ENCODE measurements around the gene LFNG. TPM values are rescaled to one million over a fixed set of nuclear protein-coding genes. Genes with fewer than 3 reads are reported as not detected.

The LFNG gene
- total RNA-seq, 1 donor, result 21.0 TPM

- H3K4me1 ChIP-seq (ENCODE audit: insufficient read depth, low read length), result peaks cover 60% of the 10 kb centered on the region
- peak overlapping the region; percentile 62 for H3K4me3 ChIP-seq (ENCODE audit: insufficient read depth, low read length)
- no peaks in the 10 kb centered on the region for H3K36me3 ChIP-seq (ENCODE audit: insufficient read depth, low read length)
- no peak overlapping the region for H3K27ac ChIP-seq (ENCODE audit: low read depth, low read length)
- no peaks in the 10 kb centered on the region for H3K27me3 ChIP-seq (ENCODE audit: insufficient read depth, low read length)
- H3K79me2 ChIP-seq (ENCODE audit: insufficient read depth, low read length), result peaks cover 32% of the 10 kb centered on the region
- H3K9me3 ChIP-seq (ENCODE audit: low read depth, low read length), result no peaks in the 10 kb centered on the region
- DNase-seq (ENCODE audit: insufficient read length, low spot score, missing footprints), result no peak
- H4K20me1 ChIP-seq (ENCODE audit: insufficient read depth, low read length), result peaks cover 22% of the 10 kb centered on the region
- no peak for TF ChIP-seq CTCF (IDR thresholded peaks at IDR 0.05; ENCODE audit: extremely low read depth, low read depth, low read length)
- peak overlapping the region; percentile 89 for H3K4me2 ChIP-seq (ENCODE audit: insufficient read depth, low read length)
- peak overlapping the region; percentile 41 for H2AFZ ChIP-seq (ENCODE audit: low read length)
These were observed 846 bp upstream of the LFNG start for GRCh38 chr7:2518737-2519118.

- no peak for TF ChIP-seq CTCF (IDR thresholded peaks at IDR 0.05; ENCODE audit: extremely low read depth, low read depth, low read length)
- peak; percentile 97 for DNase-seq (ENCODE audit: insufficient read length, low spot score, missing footprints)
- H3K9me3 ChIP-seq (ENCODE audit: low read depth, low read length), result no peaks in the 10 kb centered on the region
- H3K79me2 ChIP-seq (ENCODE audit: insufficient read depth, low read length), result peaks cover 36% of the 10 kb centered on the region
- H3K36me3 ChIP-seq (ENCODE audit: insufficient read depth, low read length), result peaks cover 2% of the 10 kb centered on the region
- no peaks in the 10 kb centered on the region for H3K27me3 ChIP-seq (ENCODE audit: insufficient read depth, low read length)
- peak overlapping the region; percentile 88 for H3K4me3 ChIP-seq (ENCODE audit: insufficient read depth, low read length)
- peak overlapping the region; percentile 96 for H3K4me2 ChIP-seq (ENCODE audit: insufficient read depth, low read length)
- H4K20me1 ChIP-seq (ENCODE audit: insufficient read depth, low read length), result peaks cover 33% of the 10 kb centered on the region
- H3K4me1 ChIP-seq (ENCODE audit: insufficient read depth, low read length), result peaks cover 65% of the 10 kb centered on the region
- H2AFZ ChIP-seq (ENCODE audit: low read length), result no peak overlapping the region
- H3K27ac ChIP-seq (ENCODE audit: low read depth, low read length), result peak overlapping the region; percentile 61
These were observed 672 bp downstream of the LFNG start for GRCh38 chr7:2520131-2520760.

DNA sequence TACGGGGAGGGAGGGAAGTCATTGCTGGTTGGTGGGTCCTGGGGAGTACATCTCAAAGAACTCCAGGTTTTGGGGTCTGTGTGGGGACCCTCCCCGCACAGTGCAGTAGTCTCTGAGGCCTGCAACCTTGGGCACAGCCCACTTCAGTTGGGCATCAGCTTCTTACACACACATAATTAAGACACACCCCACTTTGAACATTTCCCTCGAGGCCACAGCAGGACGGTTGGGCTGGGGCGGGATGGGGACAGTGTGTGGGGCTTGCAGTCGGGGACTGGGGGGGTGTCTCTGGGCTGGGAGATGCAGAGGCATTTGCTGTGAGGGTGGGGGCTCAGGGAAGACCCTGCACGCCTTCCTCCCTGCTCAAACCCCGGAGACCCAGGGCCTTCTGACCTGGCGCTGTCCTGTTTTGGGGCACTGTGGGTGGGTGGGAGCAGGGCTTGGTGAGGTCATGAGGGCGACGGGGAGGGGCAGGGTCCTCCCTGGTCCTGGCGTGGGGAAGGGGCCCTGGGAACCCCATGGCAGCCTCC, 1.3 kb downstream of the LFNG start:
- peaks cover 62% of the 10 kb centered on the region for H3K4me1 ChIP-seq (ENCODE audit: insufficient read depth, low read length)
- H4K20me1 ChIP-seq (ENCODE audit: insufficient read depth, low read length), result peaks cover 38% of the 10 kb centered on the region
- peak overlapping the region; percentile 61 for H3K27ac ChIP-seq (ENCODE audit: low read depth, low read length)
- peaks cover 36% of the 10 kb centered on the region for H3K79me2 ChIP-seq (ENCODE audit: insufficient read depth, low read length)
- TF ChIP-seq CTCF (IDR thresholded peaks at IDR 0.05; ENCODE audit: extremely low read depth, low read depth, low read length), result no peak
- no peaks in the 10 kb centered on the region for H3K27me3 ChIP-seq (ENCODE audit: insufficient read depth, low read length)
- no peaks in the 10 kb centered on the region for H3K9me3 ChIP-seq (ENCODE audit: low read depth, low read length)
- H3K36me3 ChIP-seq (ENCODE audit: insufficient read depth, low read length), result peaks cover 6% of the 10 kb centered on the region
- H3K4me3 ChIP-seq (ENCODE audit: insufficient read depth, low read length), result peak overlapping the region; percentile 88
- H3K4me2 ChIP-seq (ENCODE audit: insufficient read depth, low read length), result peak overlapping the region; percentile 96
- H2AFZ ChIP-seq (ENCODE audit: low read length), result no peak overlapping the region
- peak; percentile 96 for DNase-seq (ENCODE audit: insufficient read length, low spot score, missing footprints)

- Histone ChIP-seq H3K4me3 (ENCODE audit: insufficient read depth, low read length) (peak overlapping the region; percentile 88), H3K79me2 (ENCODE audit: insufficient read depth, low read length) (peaks cover 36% of the 10 kb centered on the region)
These were observed 1.8 kb downstream of the LFNG start for GRCh38 chr7:2521341-2521745.

More at GRCh38 chr7:2521341-2521745, 1.8 kb downstream of the LFNG start:
- no peak for DNase-seq (ENCODE audit: insufficient read length, low spot score, missing footprints)
- TF ChIP-seq CTCF (IDR thresholded peaks at IDR 0.05; ENCODE audit: extremely low read depth, low read depth, low read length), result no peak
- no peaks in the 10 kb centered on the region for H3K27me3 ChIP-seq (ENCODE audit: insufficient read depth, low read length)
- peaks cover 57% of the 10 kb centered on the region for H3K4me1 ChIP-seq (ENCODE audit: insufficient read depth, low read length)
- peak overlapping the region; percentile 44 for H3K27ac ChIP-seq (ENCODE audit: low read depth, low read length)
- no peaks in the 10 kb centered on the region for H3K9me3 ChIP-seq (ENCODE audit: low read depth, low read length)
- H3K36me3 ChIP-seq (ENCODE audit: insufficient read depth, low read length), result peaks cover 10% of the 10 kb centered on the region
- peaks cover 43% of the 10 kb centered on the region for H4K20me1 ChIP-seq (ENCODE audit: insufficient read depth, low read length)
- H3K4me2 ChIP-seq (ENCODE audit: insufficient read depth, low read length), result peak overlapping the region; percentile 96
- H2AFZ ChIP-seq (ENCODE audit: low read length), result no peak overlapping the region

Data from osteoblast (primary cell).